Measurements from ENCODE around the gene ONECUT2. TPM values are rescaled to one million over a fixed set of nuclear protein-coding genes. Genes with fewer than 3 reads are reported as not detected.

ONECUT2 gene
- total RNA-seq, 2 experiments from 2014 or later: not detected

- intact Hi-C loops (cut with micrococcal nuclease; ENCODE audit: unreplicated experiment): no loop called here
- TF ChIP-seq EZH2phosphoT487 (IDR thresholded peaks at IDR 0.05; ENCODE audit: borderline replicate concordance, low read depth, low read length): no peak
- TF ChIP-seq CTCF (conservative IDR thresholded peaks at IDR 0.05; ENCODE audit: low read length): no peak
- no peak overlapping the region for H3K27ac ChIP-seq (ENCODE audit: low read depth, low read length, poor library complexity, severe bottlenecking)
- H2AFZ ChIP-seq (ENCODE audit: low read length): no peak overlapping the region
- ChIA-PET POLR2A (no interaction called here), CTCF (ENCODE audit: unreplicated experiment) (no interaction called here)
- H3K4me1 ChIP-seq (ENCODE audit: insufficient read depth, low read length, poor library complexity, severe bottlenecking): no peaks in the 10 kb centered on the region
- H3K9me2 ChIP-seq (ENCODE audit: insufficient read depth, low read length): no peaks in the 10 kb centered on the region
- H4K20me1 ChIP-seq (ENCODE audit: insufficient read depth, low read length): no peaks in the 10 kb centered on the region
- H3K9me3 ChIP-seq (ENCODE audit: low read length): no peaks in the 10 kb centered on the region
- DNase-seq (ENCODE audit: low spot score): no peak
- no peak overlapping the region for H3K4me3 ChIP-seq (ENCODE audit: low read depth, low read length, poor library complexity, severe bottlenecking)
- H3K4me2 ChIP-seq (ENCODE audit: low read length): no peak overlapping the region
- H3K79me2 ChIP-seq (ENCODE audit: insufficient read depth, low read depth, low read length): no peaks in the 10 kb centered on the region
- no TSS peak for BruUV-seq (replicated peaks)
- H3K36me3 ChIP-seq (ENCODE audit: insufficient read depth, low read length): no peaks in the 10 kb centered on the region
Observed at GRCh38 chr18:57505231-57505630, 70.1 kb downstream of the ONECUT2 start.

- no TSS peak for BruUV-seq (replicated peaks)
- Histone ChIP-seq H3K4me3 (ENCODE audit: low read depth, low read length, poor library complexity, severe bottlenecking) (no peak overlapping the region), H3K4me1 (ENCODE audit: insufficient read depth, low read length, poor library complexity, severe bottlenecking) (no peaks in the 10 kb centered on the region), H3K27ac (ENCODE audit: low read depth, low read length, poor library complexity, severe bottlenecking) (no peak overlapping the region), H3K9me3 (ENCODE audit: low read length) (no peaks in the 10 kb centered on the region), H3K9me2 (ENCODE audit: insufficient read depth, low read length) (no peaks in the 10 kb centered on the region), H3K79me2 (ENCODE audit: insufficient read depth, low read depth, low read length) (no peaks in the 10 kb centered on the region), H3K4me2 (ENCODE audit: low read length) (no peak overlapping the region), H3K36me3 (ENCODE audit: insufficient read depth, low read length) (no peaks in the 10 kb centered on the region), H2AFZ (ENCODE audit: low read length) (no peak overlapping the region), H4K20me1 (ENCODE audit: insufficient read depth, low read length) (no peaks in the 10 kb centered on the region)
- POLR2A ChIA-PET: no interaction called here
- CTCF ChIA-PET (ENCODE audit: unreplicated experiment): no interaction called here
- intact Hi-C loops (cut with micrococcal nuclease; ENCODE audit: unreplicated experiment): no loop called here
- no peak for DNase-seq (ENCODE audit: low spot score)
- TF ChIP-seq CTCF (conservative IDR thresholded peaks at IDR 0.05; ENCODE audit: low read length) (no peak), EZH2phosphoT487 (IDR thresholded peaks at IDR 0.05; ENCODE audit: borderline replicate concordance, low read depth, low read length) (no peak)
Observed at GRCh38 chr18:57516056-57516455, 80.9 kb downstream of the ONECUT2 start.

GRCh38 chr18:57518533-57518932 lies 83.4 kb downstream of the ONECUT2 start:
- ChIA-PET POLR2A (no interaction called here), CTCF (ENCODE audit: unreplicated experiment) (no interaction called here)
- intact Hi-C loops (cut with micrococcal nuclease; ENCODE audit: unreplicated experiment): no loop called here
- H2AFZ ChIP-seq (ENCODE audit: low read length): no peak overlapping the region
- no peak overlapping the region for H3K27ac ChIP-seq (ENCODE audit: low read depth, low read length, poor library complexity, severe bottlenecking)
- no peaks in the 10 kb centered on the region for H3K79me2 ChIP-seq (ENCODE audit: insufficient read depth, low read depth, low read length)
- H3K4me2 ChIP-seq (ENCODE audit: low read length): no peak overlapping the region
- H3K9me2 ChIP-seq (ENCODE audit: insufficient read depth, low read length): no peaks in the 10 kb centered on the region
- no peaks in the 10 kb centered on the region for H3K9me3 ChIP-seq (ENCODE audit: low read length)
- DNase-seq (ENCODE audit: low spot score): no peak
- H3K4me3 ChIP-seq (ENCODE audit: low read depth, low read length, poor library complexity, severe bottlenecking): no peak overlapping the region
- no peaks in the 10 kb centered on the region for H3K4me1 ChIP-seq (ENCODE audit: insufficient read depth, low read length, poor library complexity, severe bottlenecking)
- no peaks in the 10 kb centered on the region for H3K36me3 ChIP-seq (ENCODE audit: insufficient read depth, low read length)
- TF ChIP-seq CTCF (conservative IDR thresholded peaks at IDR 0.05; ENCODE audit: low read length) (no peak), EZH2phosphoT487 (IDR thresholded peaks at IDR 0.05; ENCODE audit: borderline replicate concordance, low read depth, low read length) (no peak)
- BruUV-seq (replicated peaks): no TSS peak
- H4K20me1 ChIP-seq (ENCODE audit: insufficient read depth, low read length): no peaks in the 10 kb centered on the region
